A549 (cell line): Measurements from ENCODE around the gene MYO18A. TPM values are rescaled to one million over a fixed set of nuclear protein-coding genes. Genes with fewer than 3 reads are reported as not detected.
"Not testable (repeated sequence)": the region's sequence is repeated elsewhere in the genome, so short reads cannot be mapped to it uniquely, and the experiment has no call there.

ENCODE experiments used
- ATAC-seq, 2 experiments: fragments of 200-7000 bp in 1 of 2; fragments of >200 bp in 1 of 2; cut with Nextera tagmentation in 1 of 2; cut with Tn5 transposase in 1 of 2; 3 replicates each; pipeline versions ENCODE4 v1.8.0 to v1.9.1; 2018 to 2020; ENCODE audit warnings: mild to moderate bottlenecking in 1 of 2, moderate library complexity in 1 of 2
- CTCF ChIA-PET: fragments of 300-600 bp; sonication (Branson Sonifier 250); formaldehyde crosslinking; extraction: SDS; loops from one replicate; lab custom pipeline; 2021; ENCODE audit warnings: antibody characterized with exemption, inconsistent platforms; lab: Yijun Ruan, JAX
- POLR2A ChIA-PET: fragments of 350-600 bp; formaldehyde crosslinking; extraction: SDS; loops from one replicate; lab custom pipeline; 2021; ENCODE audit warnings: antibody characterized with exemption, inconsistent platforms; lab: Yijun Ruan, JAX
- DNase-seq, 2 experiments: peaks; one replicate each; pipeline versions ENCODE4 v3.0.0 to v3.0.0-alpha.2; 2011 to 2016; ENCODE audit warnings: low read depth in 1 of 2, low spot score in 1 of 2
- FAIRE-seq: peaks from 2 replicates; lab custom pipeline; 2011; peaks lifted over from hg19 to GRCh38; lab: Jason Lieb, UNC
- H3K27ac ChIP-seq, 2 experiments: fragments of >200 bp; sonication (Bioruptor Twin); formaldehyde crosslinking; 3 replicates each; pipeline ENCODE4 v1.5.1; 2016 to 2017
- H3K4me1 ChIP-seq: fragments of >200 bp; sonication (Bioruptor Twin); formaldehyde crosslinking; 3 replicates; pipeline ENCODE4 v1.6.1; 2016
- H3K4me2 ChIP-seq: fragments of >200 bp; sonication (Bioruptor Twin); formaldehyde crosslinking; 3 replicates; pipeline ENCODE4 v1.6.1; 2016
- H3K4me3 ChIP-seq: fragments of >200 bp; sonication (Bioruptor Twin); formaldehyde crosslinking; 3 replicates; pipeline ENCODE4 v1.5.1; 2016
- H3K9me3 ChIP-seq: fragments of >200 bp; sonication (Bioruptor Twin); formaldehyde crosslinking; 3 replicates; pipeline ENCODE4 v1.6.1; 2016
- BHLHE40 ChIP-seq: IDR thresholded peaks from 2 replicates; pipeline ENCODE4 v1.6.1; 2012; ENCODE audit warnings: low read depth, low read length, inconsistent platforms
- CBX2 ChIP-seq: fragments of 200-600 bp; sonication (generic); IDR thresholded peaks from 2 replicates; pipeline ENCODE4 v1.6.1; 2016; ENCODE audit warnings: low read depth, mild to moderate bottlenecking, borderline replicate concordance
- CBX8 ChIP-seq: fragments of 200-600 bp; sonication (generic); IDR thresholded peaks from 2 replicates; pipeline ENCODE4 v1.6.1; 2016
- CEBPB ChIP-seq, 2 experiments: fragments of >200 bp in 1 of 2; sonication (Bioruptor Twin) in 1 of 2; formaldehyde crosslinking in 1 of 2; IDR thresholded peaks; 2 replicates each; pipeline ENCODE4 v1.6.1; 2012 to 2016
- CTCF ChIP-seq: fragments of >200 bp; sonication (Bioruptor Twin); formaldehyde crosslinking; IDR thresholded peaks from 3 replicates; pipeline ENCODE4 v1.5.1; 2016
- EHMT2 ChIP-seq: fragments of 200-600 bp; sonication (generic); IDR thresholded peaks from 2 replicates; pipeline ENCODE4 v1.6.1; 2016; ENCODE audit warnings: antibody characterized with exemption, low read depth, mild to moderate bottlenecking, moderate library complexity
- ESRRA ChIP-seq: fragments of 150-350 bp; IDR thresholded peaks from 2 replicates; pipeline ENCODE4 v1.6.1; 2014; ENCODE audit warnings: mild to moderate bottlenecking, low read length, borderline replicate concordance
- FOSB ChIP-seq: fragments of 250-450 bp; sonication (Bioruptor Pico); IDR thresholded peaks from 2 replicates; pipeline ENCODE4 v1.5.0; 2020; ENCODE audit warnings: mild to moderate bottlenecking, moderate library complexity
- HMGXB4 ChIP-seq: fragments of 250-450 bp; sonication (Bioruptor Pico); IDR thresholded peaks from 2 replicates; pipeline ENCODE4 v1.5.0; 2021; ENCODE audit warnings: mild to moderate bottlenecking, moderate library complexity, borderline replicate concordance
- HOXA7 ChIP-seq: fragments of 250-450 bp; sonication (Bioruptor Pico); IDR thresholded peaks from 2 replicates; pipeline ENCODE4 v1.5.0; 2020; ENCODE audit warnings: mild to moderate bottlenecking, moderate library complexity
- HOXB13 ChIP-seq: fragments of 250-450 bp; sonication (Bioruptor Pico); IDR thresholded peaks from 2 replicates; pipeline ENCODE4 v1.5.0; 2020; ENCODE audit warnings: low read depth, mild to moderate bottlenecking, moderate library complexity
- JUN ChIP-seq, 2 experiments: fragments of >200 bp; sonication (Bioruptor Twin); formaldehyde crosslinking; IDR thresholded peaks; 2 replicates in 1 of 2; 3 replicates in 1 of 2; pipeline ENCODE4 v1.6.1; 2016 to 2017
- KDM5A ChIP-seq: fragments of 200-600 bp; sonication (generic); IDR thresholded peaks from 2 replicates; pipeline ENCODE4 v1.6.1; 2016; ENCODE audit warnings: antibody characterized with exemption, mild to moderate bottlenecking
- MAFK ChIP-seq: fragments of 450-650 bp; IDR thresholded peaks from 2 replicates; pipeline ENCODE4 v1.6.1; 2014; ENCODE audit not compliant: partially characterized antibody
- MAZ ChIP-seq: fragments of 150-350 bp; IDR thresholded peaks from 2 replicates; pipeline ENCODE4 v1.6.1; 2014; ENCODE audit warnings: antibody characterized with exemption, low read depth, low read length, borderline replicate concordance
- NR3C1 ChIP-seq: fragments of >200 bp; sonication (Bioruptor Twin); formaldehyde crosslinking; IDR thresholded peaks from 3 replicates; pipeline ENCODE4 v1.6.1; 2017
- POLR2AphosphoS2 ChIP-seq: conservative IDR thresholded peaks from 2 replicates; pipeline ENCODE4 v1.6.1; 2012; ENCODE audit warnings: low read length, improper control_type of control experiment, inconsistent platforms
- RAD21 ChIP-seq, 2 experiments: fragments of >200 bp in 1 of 2; sonication (Bioruptor Twin) in 1 of 2; formaldehyde crosslinking in 1 of 2; IDR thresholded peaks in 1 of 2; conservative IDR thresholded peaks in 1 of 2; 2 replicates in 1 of 2; 3 replicates in 1 of 2; pipeline ENCODE4 v1.6.1; 2012 to 2018; ENCODE audit warnings: inconsistent platforms in 1 of 2
- RARB ChIP-seq: fragments of 250-450 bp; sonication (Bioruptor Pico); IDR thresholded peaks from 2 replicates; pipeline ENCODE4 v1.8.0; 2021; ENCODE audit warnings: mild to moderate bottlenecking, moderate library complexity
- TP53 ChIP-seq: fragments of 250-450 bp; sonication (Bioruptor Pico); IDR thresholded peaks from 2 replicates; pipeline ENCODE4 v1.5.0; 2021; ENCODE audit warnings: mild to moderate bottlenecking, moderate library complexity
- USF2 ChIP-seq: fragments of 450-650 bp; IDR thresholded peaks from 2 replicates; pipeline ENCODE4 v1.6.1; 2014; ENCODE audit warnings: antibody characterized with exemption
- ZFP36 ChIP-seq: fragments of 450-650 bp; IDR thresholded peaks from 2 replicates; pipeline ENCODE4 v1.6.1; 2014; ENCODE audit warnings: borderline replicate concordance; ENCODE audit not compliant: partially characterized antibody
- WGBS: methylation state at CpG from one replicate; pipeline ENCODE4 v1.1.6; 2017; ENCODE audit errors: missing lambda C conversion rate; 5-methylcytosine and 5-hydroxymethylcytosine counted together
- polyA plus RNA-seq, 4 experiments: library from polyadenylated mRNA; depleted of rRNA in 3 of 4; stranded (reverse); fragments of >200 nt; fragmentation: RNase III in 1 of 4; extraction: RNeasy Plus Mini Kit Qiagen cat#74134 plus additional on column Dnase treatment in 1 of 4; gene quantifications; 2 replicates in 3 of 4; 3 replicates in 1 of 4; pipeline ENCODE4 v1.2.3, GENCODE V29; 2011 to 2017

The MYO18A gene
- polyA plus RNA-seq, 2 of the 4 experiments (the other 2 are of a cell fraction), result 12.3 to 28.4 TPM

GRCh38 chr17:29088782-29089181 is 91.4 kb downstream of the MYO18A start:
- POLR2A ChIA-PET, result not testable (repeated sequence)

GRCh38 chr17:29086628-29087332 is 93.4 kb downstream of the MYO18A start:
- ChIA-PET CTCF (interaction anchor here (0.7 to 2.1 kb wide), 7 partner anchors 85 to 134 kb away, joined by 3 to 8 read pairs (median 4); no protein-coding TSS in a partner anchor), POLR2A (no interaction called here)
- no peaks in the 10 kb centered on the region for H3K9me3 ChIP-seq
- H3K4me2 ChIP-seq, result no peak overlapping the region
- no peak overlapping the region for H3K4me3 ChIP-seq
- no peak for ATAC-seq
- no peak for TF ChIP-seq FOSB (CRISPR knock-in tag)
- TF ChIP-seq CTCF, result no peak
- TF ChIP-seq RARB, result no peak
- no peak for TF ChIP-seq BHLHE40
- no peak for FAIRE-seq
- WGBS, result 91% methylated on average over 19 of the region's 19 CpGs
- H3K27ac ChIP-seq, result no peak overlapping the region
- no peak for DNase-seq
- H3K4me1 ChIP-seq, result no peaks in the 10 kb centered on the region

More at GRCh38 chr17:29088782-29089181, 91.4 kb downstream of the MYO18A start:
- WGBS, result 94% methylated on average over 3 of the region's 3 CpGs
- not testable (repeated sequence) for H3K27ac ChIP-seq, H3K4me1 ChIP-seq, DNase-seq, ATAC-seq
- CTCF ChIA-PET, result interaction anchor here (1.1 kb wide), 1 partner anchor 33 kb away, joined by 3 read pairs; no protein-coding TSS in a partner anchor
- 0 out of 4 replicates have a peak, but pooled peaks of 1 of the 2 experiments have one; percentile 14 for TF ChIP-seq CEBPB (IDR thresholded peaks at IDR 0.05)
- TF ChIP-seq, all 56 proteins: peak for 1; not testable (repeated sequence) for 55
- H3K9me3 ChIP-seq, H3K4me3 ChIP-seq, FAIRE-seq, H3K4me2 ChIP-seq: not testable (repeated sequence)

- H3K9me3 ChIP-seq, result no peaks in the 10 kb centered on the region
- POLR2A ChIA-PET, result no interaction called here
- TF ChIP-seq KDM5A (no peak), RARB (no peak), MAZ (no peak), HOXA7 (CRISPR knock-in tag) (no peak), HMGXB4 (CRISPR knock-in tag) (no peak), USF2 (no peak), CBX8 (no peak), JUN (IDR thresholded peaks at IDR 0.05) (no peak), FOSB (CRISPR knock-in tag) (no peak), EHMT2 (no peak), CBX2 (no peak), TP53 (CRISPR knock-in tag) (no peak), MAFK (no peak), NR3C1 (no peak), RAD21 (conservative IDR thresholded peaks at IDR 0.05 in 1 of 2, IDR thresholded peaks at IDR 0.05 in 1 of 2) (no peak), HOXB13 (no peak), ZFP36 (no peak), ESRRA (no peak), POLR2AphosphoS2 (no peak)
- CTCF ChIA-PET, result interaction anchor here (1.1 to 1.9 kb wide), 6 partner anchors 10 to 121 kb away, joined by 3 to 5 read pairs (median 4); no protein-coding TSS in a partner anchor
- no peak overlapping the region for H3K27ac ChIP-seq
- H3K4me2 ChIP-seq, result no peak overlapping the region
- 96% methylated on average over 12 of the region's 12 CpGs for WGBS
- no peak for ATAC-seq
- no peak for DNase-seq
- FAIRE-seq, result no peak
- H3K4me1 ChIP-seq, result no peaks in the 10 kb centered on the region
- H3K4me3 ChIP-seq, result no peak overlapping the region
Observed at GRCh38 chr17:29085223-29085622, 95.0 kb downstream of the MYO18A start.
